PFSK-1 (cell line): ENCODE measurements around the gene ACTL7A.

Experiments
- FOXP2 ChIP-seq: optimal IDR thresholded peaks from 2 replicates; pipeline ENCODE3; 2011; ENCODE audit warnings: borderline replicate concordance, control low read depth, inconsistent platforms; ENCODE audit not compliant: insufficient read depth; ENCODE audit errors: extremely low read length, extremely low read depth
- POLR2AphosphoS5 ChIP-seq: IDR thresholded peaks from 2 replicates; pipeline ENCODE4 v1.6.1; 2012; ENCODE audit warnings: low read depth, mild to moderate bottlenecking, control low read depth, low read length, moderate library complexity
- SIN3A ChIP-seq: IDR thresholded peaks from 2 replicates; pipeline ENCODE4 v1.6.1; 2012; ENCODE audit warnings: mild to moderate bottlenecking, low read length, moderate library complexity, borderline replicate concordance; ENCODE audit not compliant: insufficient read depth
- TAF1 ChIP-seq: IDR thresholded peaks from 2 replicates; pipeline ENCODE4 v1.6.1; 2012; ENCODE audit warnings: low read length, control low read depth, borderline replicate concordance; ENCODE audit not compliant: insufficient read depth
- TF ChIP-seq, protein P1 (sequence below), 2 experiments: IDR thresholded peaks; 2 replicates each; pipeline versions ENCODE4 v1.6.1 to v1.8.0; 2011 to 2012; ENCODE audit warnings: low read depth in 2 of 2, low read length in 2 of 2, control low read depth in 1 of 2, inconsistent platforms in 1 of 2, mild to moderate bottlenecking in 1 of 2, moderate library complexity in 1 of 2; ENCODE audit not compliant: insufficient read depth in 1 of 2

ACTL7A gene

DNA sequence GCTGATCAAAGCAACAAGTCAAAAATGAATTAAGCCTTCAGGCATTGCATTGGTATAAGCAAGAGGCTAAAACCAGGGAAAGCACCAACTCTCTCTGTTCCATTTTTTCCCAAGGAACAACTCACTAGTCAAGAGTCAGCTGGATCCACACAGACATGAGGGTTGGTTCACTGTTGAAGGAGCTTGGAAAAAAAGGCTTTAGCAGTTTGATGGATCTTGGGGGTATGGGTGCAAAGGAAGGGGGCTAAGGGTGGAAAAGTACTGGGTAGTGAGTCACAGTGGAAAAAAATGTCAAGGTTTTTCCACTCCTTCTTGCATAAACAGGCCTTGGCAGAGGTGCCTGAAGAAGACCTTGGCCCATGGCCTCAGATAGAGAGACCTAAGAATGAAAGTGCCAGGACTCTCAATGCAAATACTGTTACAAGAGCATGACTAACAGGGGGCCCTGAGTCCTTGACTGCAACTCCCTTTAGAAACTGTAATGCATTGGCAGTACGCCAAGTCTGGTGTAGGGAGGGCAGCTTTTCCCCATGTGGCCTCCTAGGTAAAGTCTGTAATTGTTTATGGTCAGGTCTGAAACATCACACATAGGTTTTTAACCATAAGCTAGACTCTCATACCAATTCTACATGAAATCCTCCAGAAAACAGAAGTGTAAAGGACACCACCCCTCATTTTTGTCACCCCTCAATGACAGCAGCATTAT is 23.7 kb downstream of the ACTL7A start:
- TF ChIP-seq FOXP2 (no peak), SIN3A (no peak)
- TF ChIP-seq, protein P1, sequence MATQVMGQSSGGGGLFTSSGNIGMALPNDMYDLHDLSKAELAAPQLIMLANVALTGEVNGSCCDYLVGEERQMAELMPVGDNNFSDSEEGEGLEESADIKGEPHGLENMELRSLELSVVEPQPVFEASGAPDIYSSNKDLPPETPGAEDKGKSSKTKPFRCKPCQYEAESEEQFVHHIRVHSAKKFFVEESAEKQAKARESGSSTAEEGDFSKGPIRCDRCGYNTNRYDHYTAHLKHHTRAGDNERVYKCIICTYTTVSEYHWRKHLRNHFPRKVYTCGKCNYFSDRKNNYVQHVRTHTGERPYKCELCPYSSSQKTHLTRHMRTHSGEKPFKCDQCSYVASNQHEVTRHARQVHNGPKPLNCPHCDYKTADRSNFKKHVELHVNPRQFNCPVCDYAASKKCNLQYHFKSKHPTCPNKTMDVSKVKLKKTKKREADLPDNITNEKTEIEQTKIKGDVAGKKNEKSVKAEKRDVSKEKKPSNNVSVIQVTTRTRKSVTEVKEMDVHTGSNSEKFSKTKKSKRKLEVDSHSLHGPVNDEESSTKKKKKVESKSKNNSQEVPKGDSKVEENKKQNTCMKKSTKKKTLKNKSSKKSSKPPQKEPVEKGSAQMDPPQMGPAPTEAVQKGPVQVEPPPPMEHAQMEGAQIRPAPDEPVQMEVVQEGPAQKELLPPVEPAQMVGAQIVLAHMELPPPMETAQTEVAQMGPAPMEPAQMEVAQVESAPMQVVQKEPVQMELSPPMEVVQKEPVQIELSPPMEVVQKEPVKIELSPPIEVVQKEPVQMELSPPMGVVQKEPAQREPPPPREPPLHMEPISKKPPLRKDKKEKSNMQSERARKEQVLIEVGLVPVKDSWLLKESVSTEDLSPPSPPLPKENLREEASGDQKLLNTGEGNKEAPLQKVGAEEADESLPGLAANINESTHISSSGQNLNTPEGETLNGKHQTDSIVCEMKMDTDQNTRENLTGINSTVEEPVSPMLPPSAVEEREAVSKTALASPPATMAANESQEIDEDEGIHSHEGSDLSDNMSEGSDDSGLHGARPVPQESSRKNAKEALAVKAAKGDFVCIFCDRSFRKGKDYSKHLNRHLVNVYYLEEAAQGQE (IDR thresholded peaks at IDR 0.05; ENCODE audit: insufficient read depth in 1 of 2, low read depth in 2 of 2, low read length in 2 of 2): no peak

DNA sequence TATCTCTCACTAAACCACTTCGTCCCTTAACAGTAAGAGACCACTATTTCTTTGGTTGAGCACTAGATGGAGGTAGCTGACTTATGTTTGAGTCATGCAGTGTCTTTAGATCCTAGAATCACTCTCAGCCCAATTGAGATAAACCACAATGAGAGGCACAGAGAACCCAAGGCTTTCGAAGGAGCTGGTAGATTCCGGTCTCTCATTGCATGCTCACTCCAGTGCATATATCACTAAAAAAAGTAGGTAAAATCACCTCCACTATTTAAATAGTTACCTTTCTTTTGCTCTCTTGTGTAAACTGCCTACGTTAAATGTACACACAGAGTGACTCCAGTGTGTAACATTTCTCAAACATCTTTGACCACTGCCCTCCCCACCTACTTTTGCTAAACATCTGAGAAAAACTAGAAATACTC is 27.6 kb downstream of the ACTL7A start:
- TF ChIP-seq FOXP2: no peak
- no peak for TF ChIP-seq TAF1
- TF ChIP-seq, protein P1 (IDR thresholded peaks at IDR 0.05; ENCODE audit: insufficient read depth in 1 of 2, low read depth in 2 of 2, low read length in 2 of 2): no peak
- no peak for TF ChIP-seq POLR2AphosphoS5
- no peak for TF ChIP-seq SIN3A

DNA sequence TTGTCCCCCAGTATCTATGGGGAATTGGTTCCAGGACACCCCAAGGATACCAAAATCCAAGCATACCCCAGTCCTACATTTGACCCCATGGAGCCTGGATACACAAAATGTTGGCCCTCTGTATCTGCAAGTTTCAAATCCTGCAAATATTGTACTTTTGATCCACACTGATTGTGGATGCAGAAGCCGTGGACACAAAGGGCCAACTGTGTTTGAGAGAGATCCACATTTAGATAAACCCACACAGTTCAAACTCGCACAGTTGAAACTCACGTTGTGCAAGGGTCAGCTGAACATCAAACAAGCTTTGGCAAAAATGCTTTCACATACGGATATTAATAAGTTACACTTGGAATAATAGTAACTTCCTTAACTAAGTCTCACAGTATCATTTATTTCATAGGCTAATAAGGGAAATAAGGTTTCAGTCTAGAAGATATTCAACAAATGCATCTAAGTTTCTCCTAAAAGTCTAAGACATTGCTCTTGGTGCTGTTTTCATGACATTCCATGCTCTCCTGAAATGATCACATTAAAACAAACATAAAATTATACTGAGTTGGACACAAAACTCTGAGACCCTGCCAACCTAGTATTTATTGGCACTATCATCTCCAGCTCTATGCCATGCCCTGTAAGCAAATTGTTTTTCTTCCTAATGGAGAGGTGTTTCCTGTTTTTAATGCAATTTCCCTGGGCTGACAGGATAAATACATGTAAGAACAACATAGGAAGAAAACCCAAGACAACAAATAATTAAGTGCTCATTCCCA is 32.3 kb downstream of the ACTL7A start:
- no peak for TF ChIP-seq TAF1
- no peak for TF ChIP-seq SIN3A
- no peak for TF ChIP-seq POLR2AphosphoS5
- no peak for TF ChIP-seq FOXP2
- TF ChIP-seq, protein P1 (IDR thresholded peaks at IDR 0.05; ENCODE audit: insufficient read depth in 1 of 2, low read depth in 2 of 2, low read length in 2 of 2): no peak

DNA sequence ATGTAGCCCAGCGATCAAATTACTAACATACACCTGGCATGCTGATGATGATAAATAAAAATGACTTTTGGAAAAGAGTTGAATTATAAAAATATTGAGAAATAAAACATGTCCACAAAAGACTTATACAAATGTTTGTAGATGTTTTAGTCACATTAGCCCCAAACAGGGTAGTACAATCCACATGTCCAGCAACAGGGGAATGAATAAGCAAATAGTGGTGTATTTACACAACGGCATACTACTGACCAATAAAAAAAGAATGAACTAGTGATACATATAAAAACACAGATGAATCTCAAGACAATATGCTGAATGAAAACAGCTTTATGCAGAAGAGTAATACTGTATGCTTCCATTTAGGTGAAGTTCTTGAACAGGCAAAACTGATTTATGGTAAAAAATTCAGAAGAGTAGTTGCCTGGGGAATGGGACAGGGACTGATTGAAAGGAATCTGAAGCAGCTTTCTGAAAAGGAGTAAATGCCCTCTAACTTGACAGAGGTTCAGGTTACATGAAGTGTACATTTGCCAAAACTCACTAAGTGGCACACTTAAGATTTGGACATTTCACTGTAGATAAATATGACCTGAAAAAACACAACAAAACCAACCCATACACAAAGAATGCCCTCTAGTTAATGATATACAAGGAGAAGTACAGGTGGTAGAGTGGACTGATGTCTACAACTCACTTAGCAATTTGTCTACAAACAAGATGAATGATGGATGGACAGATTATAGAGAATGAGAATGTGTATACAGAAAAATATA is 35.4 kb downstream of the ACTL7A start:
- TF ChIP-seq, protein P1 (IDR thresholded peaks at IDR 0.05; ENCODE audit: insufficient read depth in 1 of 2, low read depth in 2 of 2, low read length in 2 of 2): no peak
- TF ChIP-seq POLR2AphosphoS5 (no peak), SIN3A (no peak), TAF1 (no peak)
